Measurements from ENCODE around the gene DNAH9. TPM values are rescaled to one million over a fixed set of nuclear protein-coding genes. Genes with fewer than 3 reads are reported as not detected.

Gene DNAH9
- polyA plus RNA-seq, 1 donor (not counting 4 experiments of a cell fraction or from before 2014, with no cell fraction given), result 0.42 TPM

- Histone ChIP-seq H3K36me3 (ENCODE audit: control insufficient read depth in 2 of 2, extremely low read depth in 1 of 2, insufficient read depth in 2 of 2, low read length in 2 of 2) (no peaks in the 10 kb centered on the region), H3K79me2 (ENCODE audit: control insufficient read depth, insufficient read depth, low read length) (no peaks in the 10 kb centered on the region), H2AFZ (ENCODE audit: control insufficient read depth, low read length) (no peak overlapping the region), H3K27ac (ENCODE audit: control insufficient read depth, insufficient read depth, low read length) (no peak overlapping the region), H3K27me3 (ENCODE audit: control insufficient read depth, extremely low read depth, insufficient read depth, low read length) (no peaks in the 10 kb centered on the region), H3K4me3 (ENCODE audit: control insufficient read depth in 2 of 3, extremely low read depth in 1 of 3, insufficient read depth in 2 of 3, low read depth in 1 of 3, low read length in 3 of 3) (no peak overlapping the region), H3K9ac (ENCODE audit: control insufficient read depth, extremely low read depth, insufficient read depth, low read length) (no peak overlapping the region), H3K4me2 (ENCODE audit: control insufficient read depth, extremely low read depth, insufficient read depth, low read depth, low read length) (no peak overlapping the region), H3K4me1 (ENCODE audit: control insufficient read depth, extremely low read depth, insufficient read depth, low read length) (no peaks in the 10 kb centered on the region), H4K20me1 (ENCODE audit: control insufficient read depth, extremely low read depth, insufficient read depth, low read length) (no peaks in the 10 kb centered on the region), H3K9me3 (ENCODE audit: control insufficient read depth, low read depth, low read length) (no peaks in the 10 kb centered on the region), H3K9me1 (ENCODE audit: control insufficient read depth, extremely low read depth, insufficient read depth, low read length) (no peaks in the 10 kb centered on the region)
- TF ChIP-seq EZH2 (IDR thresholded peaks at IDR 0.05; ENCODE audit: low read length), result no peak
- TF ChIP-seq, protein P1, sequence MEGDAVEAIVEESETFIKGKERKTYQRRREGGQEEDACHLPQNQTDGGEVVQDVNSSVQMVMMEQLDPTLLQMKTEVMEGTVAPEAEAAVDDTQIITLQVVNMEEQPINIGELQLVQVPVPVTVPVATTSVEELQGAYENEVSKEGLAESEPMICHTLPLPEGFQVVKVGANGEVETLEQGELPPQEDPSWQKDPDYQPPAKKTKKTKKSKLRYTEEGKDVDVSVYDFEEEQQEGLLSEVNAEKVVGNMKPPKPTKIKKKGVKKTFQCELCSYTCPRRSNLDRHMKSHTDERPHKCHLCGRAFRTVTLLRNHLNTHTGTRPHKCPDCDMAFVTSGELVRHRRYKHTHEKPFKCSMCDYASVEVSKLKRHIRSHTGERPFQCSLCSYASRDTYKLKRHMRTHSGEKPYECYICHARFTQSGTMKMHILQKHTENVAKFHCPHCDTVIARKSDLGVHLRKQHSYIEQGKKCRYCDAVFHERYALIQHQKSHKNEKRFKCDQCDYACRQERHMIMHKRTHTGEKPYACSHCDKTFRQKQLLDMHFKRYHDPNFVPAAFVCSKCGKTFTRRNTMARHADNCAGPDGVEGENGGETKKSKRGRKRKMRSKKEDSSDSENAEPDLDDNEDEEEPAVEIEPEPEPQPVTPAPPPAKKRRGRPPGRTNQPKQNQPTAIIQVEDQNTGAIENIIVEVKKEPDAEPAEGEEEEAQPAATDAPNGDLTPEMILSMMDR (optimal IDR thresholded peaks at IDR 0.05 in 1 of 3, IDR thresholded peaks at IDR 0.05 in 1 of 3, conservative IDR thresholded peaks at IDR 0.05 in 1 of 3; ENCODE audit: extremely low read depth in 1 of 3, insufficient read depth in 2 of 3, low read length in 3 of 3), result no peak
- DNase-seq (ENCODE audit: low read depth, low spot score) (no peak), FAIRE-seq (no peak)
- dilution Hi-C loops (cut with MboI; ENCODE audit: extremely low pct_ligation_motif_present, low sequenced_read_pairs), result no loop called here
Observed at GRCh38 chr17:11583306-11583992, 14.8 kb upstream of the DNAH9 start.

DNA sequence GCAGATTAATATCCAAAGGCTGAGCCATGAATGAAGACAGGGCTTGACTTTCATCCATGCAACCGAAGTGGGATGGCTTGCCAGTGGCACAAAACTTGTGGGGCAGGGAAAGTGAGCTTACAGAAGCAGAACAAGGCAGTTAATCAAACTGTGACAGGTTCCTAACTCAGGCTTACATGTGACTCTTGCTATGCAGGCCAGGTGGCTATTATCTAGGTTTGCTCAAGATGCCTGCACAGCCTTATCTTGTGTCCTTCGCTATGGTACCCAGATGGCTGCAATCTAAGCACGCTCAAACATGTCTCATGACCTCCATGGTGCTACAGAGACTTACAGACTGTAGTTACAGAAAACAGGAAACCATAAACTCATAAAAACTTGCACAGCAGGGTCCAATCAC is 8.6 kb upstream of the DNAH9 start:
- dilution Hi-C loops (cut with MboI; ENCODE audit: extremely low pct_ligation_motif_present, low sequenced_read_pairs), result no loop called here
- no peaks in the 10 kb centered on the region for H4K20me1 ChIP-seq (ENCODE audit: control insufficient read depth, extremely low read depth, insufficient read depth, low read length)
- H3K79me2 ChIP-seq (ENCODE audit: control insufficient read depth, insufficient read depth, low read length), result no peaks in the 10 kb centered on the region

More for the DNA sequence above, 8.6 kb upstream of the DNAH9 start:
- H3K27me3 ChIP-seq (ENCODE audit: control insufficient read depth, extremely low read depth, insufficient read depth, low read length), result no peaks in the 10 kb centered on the region
- H2AFZ ChIP-seq (ENCODE audit: control insufficient read depth, low read length), result no peak overlapping the region
- FAIRE-seq (no peak), DNase-seq (ENCODE audit: low read depth, low spot score) (no peak)
- TF ChIP-seq, protein P1 (optimal IDR thresholded peaks at IDR 0.05 in 1 of 3, IDR thresholded peaks at IDR 0.05 in 1 of 3, conservative IDR thresholded peaks at IDR 0.05 in 1 of 3; ENCODE audit: extremely low read depth in 1 of 3, insufficient read depth in 2 of 3, low read length in 3 of 3), result no peak
- no peak for TF ChIP-seq EZH2 (IDR thresholded peaks at IDR 0.05; ENCODE audit: low read length)
- no peak overlapping the region for H3K9ac ChIP-seq (ENCODE audit: control insufficient read depth, extremely low read depth, insufficient read depth, low read length)
- no peak overlapping the region for H3K4me2 ChIP-seq (ENCODE audit: control insufficient read depth, extremely low read depth, insufficient read depth, low read depth, low read length)
- H3K9me1 ChIP-seq (ENCODE audit: control insufficient read depth, extremely low read depth, insufficient read depth, low read length), result no peaks in the 10 kb centered on the region
- no peak overlapping the region for H3K27ac ChIP-seq (ENCODE audit: control insufficient read depth, insufficient read depth, low read length)
- H3K9me3 ChIP-seq (ENCODE audit: control insufficient read depth, low read depth, low read length), result no peaks in the 10 kb centered on the region
- H3K4me1 ChIP-seq (ENCODE audit: control insufficient read depth, extremely low read depth, insufficient read depth, low read length), result no peaks in the 10 kb centered on the region
- no peaks in the 10 kb centered on the region for H3K36me3 ChIP-seq (ENCODE audit: control insufficient read depth in 2 of 2, extremely low read depth in 1 of 2, insufficient read depth in 2 of 2, low read length in 2 of 2)
- H3K4me3 ChIP-seq (ENCODE audit: control insufficient read depth in 2 of 3, extremely low read depth in 1 of 3, insufficient read depth in 2 of 3, low read depth in 1 of 3, low read length in 3 of 3), result no peak overlapping the region
